Heart left ventricle (tissue), 13 donors: ENCODE measurements around the gene SLC13A3.

Source experiments
- CTCF ChIP-seq, 12 donors: fragments of 200-600 bp; sonication (generic) in 4 of 12; IDR thresholded peaks; one replicate each; pipeline versions ENCODE4 v1.5.0 to v1.8.0; 2018 to 2022; ENCODE audit warnings: antibody characterized with exemption in 12 of 12, mild to moderate bottlenecking in 5 of 12
- POLR2A ChIP-seq, 2 donors: fragments of 450-650 bp; IDR thresholded peaks; one replicate each; pipeline ENCODE4 v1.6.1; 2017; ENCODE audit warnings: antibody characterized with exemption in 2 of 2, mild to moderate bottlenecking in 2 of 2, moderate library complexity in 2 of 2
- donor health status: ischemic (EF 13 %, LVEDD 7.1; RV severe dilation, severe dysfunction).
- donor health status: DM: no; HTN: yes; CAD: no.
- donor health status: DM: no; HTN: no; CAD: no.
- donor health status: ischemic (EF 25% LVEDD 6.9; RV normal size, moderate dysfunction).
- donor health status: ischemic (EF 25% LVEDD 5.7; RV mildly dilated, moderate dysfunction).
- donor health status: ischemic (EF 35%, LVEDD 5.7; RV mildly dilated, moderate dysfunction).
- donor health status: nonischemic (EF 11% LVEDD 7.7; RV severe dilation, severe dysfunction).
- donor health status: DM: yes; HTN: yes; CAD: no.
- donor health status: PGD.
- donor health status: ischemic (EF 29% LVEDD 5.4; RV normal size, mild dysfunction).
- donor health status: nonischemic (EF 23%, LVEDD 6.1; RV moderate dilation, normal function).

GRCh38 chr20:46523108-46523507, 128.2 kb downstream of the SLC13A3 start:
- TF ChIP-seq CTCF (IDR thresholded peaks at IDR 0.05) (no peak), POLR2A (IDR thresholded peaks at IDR 0.05) (no peak)
